Choroid plexus epithelial cell (primary cell): ENCODE data around the gene APMAP.

ENCODE experiments used
- DNase-seq: peaks from one replicate; pipeline ENCODE4 v3.0.0-alpha.2; 2010; ENCODE audit warnings: low read depth
- H3K4me3 ChIP-seq: 2 replicates; pipeline ENCODE4 v1.5.1; 2011; ENCODE audit warnings: low read depth, mild to moderate bottlenecking, control low read depth, low read length, moderate library complexity
- TF ChIP-seq, protein P1 (sequence below): conservative IDR thresholded peaks from 2 replicates; pipeline ENCODE4 v1.5.1; 2011; ENCODE audit warnings: low read depth, mild to moderate bottlenecking, control low read depth, inconsistent platforms, low read length, moderate library complexity

Gene APMAP

DNA sequence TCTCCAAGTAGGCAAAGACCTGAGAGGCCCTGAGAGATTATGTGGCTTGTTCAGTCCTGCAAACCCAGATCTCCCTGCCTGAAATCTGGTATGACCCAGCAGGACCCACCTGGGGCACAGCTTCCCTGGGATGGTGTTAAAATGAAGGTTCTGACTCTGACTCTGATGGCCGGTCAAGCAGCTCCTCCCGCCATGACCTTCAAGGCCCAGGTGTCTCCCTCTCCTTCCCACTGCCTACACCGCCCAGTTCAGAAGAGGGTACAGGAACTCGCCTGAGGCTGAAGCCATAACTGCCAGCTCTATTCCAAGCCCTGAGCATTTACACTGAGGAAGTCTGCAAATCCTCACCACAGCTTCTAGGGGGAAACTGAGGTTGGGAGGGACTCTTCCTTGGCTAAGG is 49.4 kb downstream of the APMAP start:
- no peak overlapping the region for H3K4me3 ChIP-seq
- TF ChIP-seq, protein P1, sequence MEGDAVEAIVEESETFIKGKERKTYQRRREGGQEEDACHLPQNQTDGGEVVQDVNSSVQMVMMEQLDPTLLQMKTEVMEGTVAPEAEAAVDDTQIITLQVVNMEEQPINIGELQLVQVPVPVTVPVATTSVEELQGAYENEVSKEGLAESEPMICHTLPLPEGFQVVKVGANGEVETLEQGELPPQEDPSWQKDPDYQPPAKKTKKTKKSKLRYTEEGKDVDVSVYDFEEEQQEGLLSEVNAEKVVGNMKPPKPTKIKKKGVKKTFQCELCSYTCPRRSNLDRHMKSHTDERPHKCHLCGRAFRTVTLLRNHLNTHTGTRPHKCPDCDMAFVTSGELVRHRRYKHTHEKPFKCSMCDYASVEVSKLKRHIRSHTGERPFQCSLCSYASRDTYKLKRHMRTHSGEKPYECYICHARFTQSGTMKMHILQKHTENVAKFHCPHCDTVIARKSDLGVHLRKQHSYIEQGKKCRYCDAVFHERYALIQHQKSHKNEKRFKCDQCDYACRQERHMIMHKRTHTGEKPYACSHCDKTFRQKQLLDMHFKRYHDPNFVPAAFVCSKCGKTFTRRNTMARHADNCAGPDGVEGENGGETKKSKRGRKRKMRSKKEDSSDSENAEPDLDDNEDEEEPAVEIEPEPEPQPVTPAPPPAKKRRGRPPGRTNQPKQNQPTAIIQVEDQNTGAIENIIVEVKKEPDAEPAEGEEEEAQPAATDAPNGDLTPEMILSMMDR = no peak
- no peak for DNase-seq

DNA sequence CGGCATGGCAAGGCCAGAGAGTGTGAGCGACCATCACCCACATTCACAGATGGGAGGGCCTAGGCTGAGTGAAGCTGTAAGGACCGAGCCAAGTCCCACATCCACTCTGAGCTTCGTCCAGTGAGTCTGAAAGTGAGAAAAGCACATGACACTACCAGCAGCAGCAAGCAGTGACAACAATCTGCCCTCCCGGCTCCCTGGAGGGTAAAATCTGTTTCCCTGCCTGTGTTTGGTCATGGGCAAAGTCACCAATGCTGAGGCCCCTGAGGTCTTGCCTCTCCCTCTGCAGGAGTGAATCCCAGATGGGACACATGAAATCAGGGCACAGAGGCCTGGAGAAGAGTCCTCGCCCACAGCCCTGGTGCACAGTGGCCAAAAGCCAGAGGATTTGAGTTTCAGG is 49.9 kb downstream of the APMAP start:
- no peak overlapping the region for H3K4me3 ChIP-seq
- no peak for DNase-seq
- TF ChIP-seq, protein P1 = no peak

DNA sequence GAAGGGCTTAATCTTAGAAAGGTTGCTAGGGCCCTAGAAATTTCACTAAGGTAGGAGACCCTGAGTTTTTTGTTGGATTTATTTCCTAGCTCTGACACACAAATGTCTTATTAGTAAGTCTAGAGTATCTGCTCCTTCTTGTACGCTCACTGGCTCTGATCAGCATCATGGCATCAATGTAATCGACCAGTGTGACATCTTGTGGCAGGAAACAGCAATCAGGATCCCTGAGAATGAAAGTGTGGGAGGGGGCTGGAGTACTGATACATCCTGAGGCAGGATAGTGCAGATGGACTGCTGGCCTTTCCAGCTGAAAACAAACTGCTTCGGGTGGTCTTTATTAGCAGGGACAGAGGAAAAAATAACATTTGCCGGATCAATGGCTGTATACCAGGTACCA is 53.5 kb downstream of the APMAP start:
- H3K4me3 ChIP-seq = no peak overlapping the region
- no peak for DNase-seq
- TF ChIP-seq, protein P1 = no peak

DNA sequence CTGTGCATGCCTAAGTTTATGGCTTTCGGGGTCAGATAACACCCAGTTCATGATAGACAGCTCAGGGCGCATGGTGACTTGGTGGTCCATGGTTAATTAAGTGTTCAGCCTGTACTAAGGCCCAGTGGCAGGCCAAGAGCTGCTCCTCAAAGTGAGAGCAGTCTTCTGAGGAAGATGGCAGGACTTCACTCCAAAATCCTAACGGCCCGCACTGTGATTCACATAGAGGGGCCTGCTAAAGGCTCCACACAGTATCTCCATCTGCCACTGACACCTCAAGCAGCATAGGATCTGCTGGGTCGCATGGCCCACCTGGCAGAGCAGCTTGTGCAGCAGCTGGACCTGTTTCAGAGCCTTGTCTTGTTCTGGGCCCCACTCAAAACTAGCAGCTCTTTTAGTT is 54.1 kb downstream of the APMAP start:
- no peak for DNase-seq
- TF ChIP-seq, protein P1 = no peak
- no peak overlapping the region for H3K4me3 ChIP-seq

DNA sequence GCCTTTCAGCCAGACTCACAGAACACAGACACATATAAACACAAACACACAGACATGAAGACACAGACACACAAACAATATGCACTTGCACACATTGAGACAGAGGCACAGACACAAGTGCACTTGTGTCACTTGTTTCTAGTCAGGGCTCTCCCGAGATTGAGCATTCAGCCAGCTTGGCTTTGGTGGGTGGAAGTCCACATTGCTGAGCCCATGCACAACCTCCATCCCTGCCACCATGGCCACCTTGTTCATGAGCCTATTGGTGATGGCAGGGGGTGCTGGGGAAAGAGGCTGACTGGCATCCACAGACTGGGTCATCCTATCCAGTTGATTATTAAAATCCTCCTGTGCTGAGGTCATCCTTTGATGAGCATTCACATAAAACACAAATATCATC is 55.0 kb downstream of the APMAP start:
- DNase-seq = no peak
- H3K4me3 ChIP-seq = no peak overlapping the region
- TF ChIP-seq, protein P1 = no peak

DNA sequence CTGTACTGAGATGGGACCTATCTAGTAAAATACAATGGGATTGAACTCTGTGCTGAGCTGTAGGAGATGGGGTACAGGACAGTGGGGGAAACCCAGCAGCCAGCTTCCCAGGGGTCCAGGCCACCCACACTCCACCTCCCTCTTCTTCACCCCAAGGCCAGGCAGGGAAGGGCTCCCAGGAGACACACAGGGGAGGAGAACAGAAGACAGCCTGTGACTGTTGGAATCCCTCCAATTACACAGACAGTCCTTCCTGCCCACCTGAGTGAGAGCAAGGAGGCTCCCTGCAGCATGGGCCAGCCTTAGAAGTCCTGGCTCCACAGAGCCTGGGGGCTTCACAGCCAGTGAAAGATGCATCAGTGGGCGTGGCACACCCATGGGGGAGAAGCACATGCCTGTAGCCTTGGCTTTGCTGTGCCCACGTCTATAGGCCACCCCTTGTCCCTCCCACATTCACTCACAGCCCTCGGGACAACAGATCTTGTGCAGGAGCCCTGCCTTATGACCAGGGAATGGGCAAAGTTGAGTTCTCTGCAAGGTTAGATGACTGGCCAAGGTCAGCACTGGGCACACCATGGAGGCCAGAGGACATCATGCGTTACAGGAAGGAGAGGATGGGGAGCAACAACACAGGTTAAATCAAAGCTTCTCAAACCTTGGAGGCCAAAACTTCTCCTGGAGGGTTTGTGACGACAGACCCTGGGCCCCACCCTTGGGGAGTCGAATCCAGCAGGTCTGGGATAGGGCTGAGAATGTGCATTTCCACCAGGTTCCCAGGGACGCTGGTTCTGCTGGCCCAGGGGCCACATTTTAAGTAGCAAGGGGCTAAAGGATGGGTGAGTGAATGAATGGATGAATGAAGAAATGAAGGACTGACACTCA is 55.8 kb downstream of the APMAP start:
- TF ChIP-seq, protein P1 = no peak
- no peak for DNase-seq
- no peak overlapping the region for H3K4me3 ChIP-seq

DNA sequence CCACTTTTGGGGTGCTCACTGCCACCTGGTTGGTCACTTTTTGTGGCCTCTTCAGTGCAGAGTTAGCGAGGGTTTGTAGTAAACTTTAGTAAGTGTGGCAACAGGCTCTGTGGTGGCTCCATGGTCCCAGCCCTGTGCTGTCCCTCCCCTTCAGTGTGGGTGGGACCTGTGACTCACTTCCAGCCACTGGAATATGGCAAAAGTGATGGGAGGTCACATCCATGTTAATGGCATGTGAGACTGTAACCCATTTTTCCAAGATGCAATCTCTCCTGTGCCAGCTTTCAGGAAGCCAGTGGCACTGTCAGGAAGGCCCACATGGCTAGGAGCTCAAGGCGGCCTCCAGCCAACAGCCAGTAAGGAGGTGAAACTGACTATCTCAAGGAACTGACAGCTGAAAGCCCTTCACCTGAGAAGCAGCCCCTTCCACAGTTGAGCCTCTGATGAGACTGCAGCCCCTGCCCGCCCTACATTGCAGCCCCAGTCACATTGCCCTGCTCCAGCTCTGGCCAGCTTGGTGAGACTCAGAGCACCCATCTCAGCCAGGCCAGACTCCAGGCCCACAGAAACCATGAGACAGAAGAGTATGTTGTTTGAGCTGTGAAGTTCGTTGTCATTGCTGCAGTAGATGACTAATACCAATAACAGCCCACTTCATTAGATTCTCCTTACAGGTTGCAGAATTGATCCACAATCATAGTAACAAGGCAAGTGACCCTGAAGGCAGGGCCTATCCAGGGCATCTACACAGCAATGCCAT is 56.6 kb downstream of the APMAP start:
- no peak overlapping the region for H3K4me3 ChIP-seq
- TF ChIP-seq, protein P1 = no peak
- DNase-seq = no peak
